8988T (cell line): ENCODE results near the gene LRRC75B.
"Not testable (repeated sequence)": the region's sequence is repeated elsewhere in the genome, so short reads cannot be mapped to it uniquely, and the experiment has no call there.

Source experiments
- DNase-seq: peaks from one replicate; pipeline ENCODE4 v3.0.0; 2011

LRRC75B gene

GRCh38 chr22:24552503-24553286 is 40.2 kb downstream of the LRRC75B start:
- DNase-seq: not testable (repeated sequence)

DNA sequence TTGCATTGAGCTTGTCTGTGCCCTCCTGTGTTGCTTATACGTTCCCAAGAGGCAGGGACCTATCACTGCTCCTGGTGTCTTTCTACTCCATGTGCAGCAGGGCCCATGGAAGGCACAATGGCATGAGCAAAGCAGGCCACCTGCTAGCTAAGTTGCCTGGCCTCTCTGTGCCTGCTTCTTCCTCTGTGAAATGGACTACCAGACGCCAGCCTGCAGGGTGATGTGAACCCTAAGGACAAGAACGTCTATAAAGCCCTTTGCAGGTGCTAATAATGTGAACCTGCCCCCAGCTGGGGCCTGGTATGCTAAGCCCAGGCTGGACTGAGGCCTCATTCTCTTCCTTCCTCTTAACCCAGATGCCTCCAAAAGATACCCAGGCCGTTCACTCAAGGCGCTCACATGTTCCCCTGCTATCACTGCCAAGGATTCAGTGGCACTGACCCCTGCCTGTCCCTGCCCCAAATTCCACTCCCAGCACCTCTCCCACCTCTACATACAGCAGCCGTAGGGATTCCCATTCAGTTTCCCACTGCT is 41.9 kb downstream of the LRRC75B start:
- DNase-seq: no peak

GRCh38 chr22:24550028-24550901 is 42.6 kb downstream of the LRRC75B start:
- DNase-seq: no peak

- DNase-seq: no peak
Measured at GRCh38 chr22:24548812-24549211, 44.1 kb downstream of the LRRC75B start.

- DNase-seq: no peak
Measured at GRCh38 chr22:24543679-24544243, 49.1 kb downstream of the LRRC75B start.

DNA sequence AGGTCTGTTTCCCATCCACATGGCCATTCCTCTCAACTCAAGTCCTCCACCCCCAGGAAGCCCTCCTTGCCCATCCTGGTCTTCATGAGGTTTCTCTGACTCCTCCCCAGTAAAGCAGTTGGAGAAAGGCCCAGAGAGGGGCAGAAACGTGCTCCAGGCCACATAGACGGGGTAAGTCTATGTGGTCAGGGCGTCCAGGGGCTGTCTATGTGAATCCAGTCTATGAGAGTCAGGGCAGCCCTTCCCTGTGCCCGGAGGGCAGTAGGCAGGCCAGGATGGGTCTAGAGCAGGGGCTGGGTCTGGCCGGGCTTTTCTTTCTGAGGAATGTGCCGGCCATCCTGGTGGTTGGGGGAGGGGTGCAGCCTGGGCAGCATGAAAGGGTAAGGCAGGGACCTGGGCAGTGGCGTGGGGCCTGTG is 49.7 kb downstream of the LRRC75B start:
- no peak for DNase-seq

DNA sequence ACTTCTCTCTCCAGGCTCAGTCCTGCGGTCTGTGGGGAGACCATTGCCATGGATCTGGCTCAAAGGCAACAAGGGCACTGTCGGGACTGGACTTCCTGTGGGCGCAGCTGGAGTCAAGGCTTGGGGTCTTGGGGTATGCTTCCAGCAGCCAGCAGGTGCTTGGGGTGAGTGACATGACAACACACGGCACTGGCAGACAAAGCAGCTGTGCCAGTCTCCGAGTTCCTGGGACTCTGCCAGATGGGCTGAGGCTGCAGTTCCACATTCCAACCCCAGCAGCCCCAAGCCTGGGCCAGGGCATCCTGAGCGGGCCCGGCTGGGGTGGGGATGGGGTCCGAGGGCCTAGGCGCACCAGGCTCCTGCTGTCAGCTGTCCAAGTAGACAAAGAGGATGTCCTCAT is 50.2 kb downstream of the LRRC75B start:
- DNase-seq: no peak

- DNase-seq: no peak
Measured at GRCh38 chr22:24541681-24542515, 51.0 kb downstream of the LRRC75B start.

- DNase-seq: no peak
Measured at GRCh38 chr22:24540470-24540869, 52.4 kb downstream of the LRRC75B start.

DNA sequence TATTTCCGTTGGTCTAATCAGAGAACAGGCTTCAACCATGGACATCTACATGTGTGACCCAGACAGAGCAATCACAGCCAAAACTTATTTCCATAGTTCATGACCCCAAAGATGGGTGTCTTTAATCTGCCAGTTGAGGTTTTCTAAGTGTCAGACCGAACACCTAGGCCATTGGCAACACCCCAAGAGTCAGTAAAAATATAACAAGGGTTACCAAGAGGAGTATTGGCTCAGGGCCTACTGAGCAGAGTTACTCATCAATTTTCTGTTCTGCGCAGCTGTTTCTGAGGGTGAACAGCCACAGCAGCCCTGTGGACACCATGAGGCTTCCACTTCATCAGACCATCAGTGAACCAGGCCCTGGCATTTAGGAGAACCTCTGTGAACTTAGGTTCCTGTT is 56.8 kb downstream of the LRRC75B start:
- DNase-seq: no peak
